Subcutaneous adipose tissue (tissue), 4 donors: ENCODE measurements around the gene UNC5A. TPM values are rescaled to one million over a fixed set of nuclear protein-coding genes. Genes with fewer than 3 reads are reported as not detected.

ENCODE experiments used
- total RNA-seq, 4 donors: library from RNA; depleted of rRNA; stranded (reverse); fragments of >200 nt; gene quantifications; one replicate each; pipeline ENCODE4 v1.1.0, GENCODE V29; 2016
- TF ChIP-seq, protein P1 (sequence below): fragments of 450-650 bp; IDR thresholded peaks from one replicate; pipeline ENCODE4 v1.5.1; 2016; ENCODE audit warnings: low read depth, mild to moderate bottlenecking, control low read depth, antibody characterized with exemption, moderate library complexity

The UNC5A gene
- total RNA-seq, 4 donors from 2014 or later, result 0.17 to 0.19 TPM; not detected in 2

DNA sequence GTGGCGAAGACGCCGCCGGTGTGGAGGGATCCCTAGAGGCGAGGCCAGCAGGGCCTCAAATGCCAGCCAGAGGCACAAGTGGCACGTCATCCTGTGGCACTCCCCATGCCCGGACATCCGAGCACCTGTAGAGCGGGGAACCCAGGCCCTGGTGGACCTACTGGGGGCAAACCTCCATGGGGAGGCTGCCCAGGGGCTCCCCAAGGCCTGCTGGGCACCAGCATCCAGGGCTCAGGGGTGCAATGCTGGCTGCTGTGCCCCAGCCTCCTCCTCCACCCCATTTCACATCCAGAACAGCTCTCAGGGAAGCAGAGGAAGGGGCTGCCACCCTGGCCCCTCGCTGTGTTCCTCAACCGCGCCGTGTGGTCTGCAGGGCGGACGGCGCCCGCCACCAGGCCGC, 45.2 kb downstream of the UNC5A start:
- TF ChIP-seq, protein P1, sequence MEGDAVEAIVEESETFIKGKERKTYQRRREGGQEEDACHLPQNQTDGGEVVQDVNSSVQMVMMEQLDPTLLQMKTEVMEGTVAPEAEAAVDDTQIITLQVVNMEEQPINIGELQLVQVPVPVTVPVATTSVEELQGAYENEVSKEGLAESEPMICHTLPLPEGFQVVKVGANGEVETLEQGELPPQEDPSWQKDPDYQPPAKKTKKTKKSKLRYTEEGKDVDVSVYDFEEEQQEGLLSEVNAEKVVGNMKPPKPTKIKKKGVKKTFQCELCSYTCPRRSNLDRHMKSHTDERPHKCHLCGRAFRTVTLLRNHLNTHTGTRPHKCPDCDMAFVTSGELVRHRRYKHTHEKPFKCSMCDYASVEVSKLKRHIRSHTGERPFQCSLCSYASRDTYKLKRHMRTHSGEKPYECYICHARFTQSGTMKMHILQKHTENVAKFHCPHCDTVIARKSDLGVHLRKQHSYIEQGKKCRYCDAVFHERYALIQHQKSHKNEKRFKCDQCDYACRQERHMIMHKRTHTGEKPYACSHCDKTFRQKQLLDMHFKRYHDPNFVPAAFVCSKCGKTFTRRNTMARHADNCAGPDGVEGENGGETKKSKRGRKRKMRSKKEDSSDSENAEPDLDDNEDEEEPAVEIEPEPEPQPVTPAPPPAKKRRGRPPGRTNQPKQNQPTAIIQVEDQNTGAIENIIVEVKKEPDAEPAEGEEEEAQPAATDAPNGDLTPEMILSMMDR, result no peak

DNA sequence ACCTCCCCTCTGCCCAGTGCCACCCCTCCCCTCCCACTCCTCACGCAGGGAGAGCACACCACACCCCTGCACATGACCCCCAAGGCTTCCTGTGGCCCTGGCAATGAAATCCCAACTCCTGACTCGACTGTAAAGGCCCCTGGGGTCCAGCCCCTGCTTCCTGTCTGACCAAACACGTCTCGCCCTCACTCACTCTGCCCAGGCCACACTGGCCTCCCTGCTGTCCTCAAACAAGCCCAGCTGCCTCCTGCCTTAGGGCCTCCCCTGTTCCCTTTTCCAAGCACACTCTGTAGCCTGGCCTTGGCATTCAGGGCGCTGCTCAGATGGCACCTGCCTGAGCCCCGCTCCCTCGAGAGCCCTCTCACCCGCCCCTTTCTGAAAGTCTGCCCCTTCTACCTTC, 46.4 kb downstream of the UNC5A start:
- TF ChIP-seq, protein P1, result no peak

DNA sequence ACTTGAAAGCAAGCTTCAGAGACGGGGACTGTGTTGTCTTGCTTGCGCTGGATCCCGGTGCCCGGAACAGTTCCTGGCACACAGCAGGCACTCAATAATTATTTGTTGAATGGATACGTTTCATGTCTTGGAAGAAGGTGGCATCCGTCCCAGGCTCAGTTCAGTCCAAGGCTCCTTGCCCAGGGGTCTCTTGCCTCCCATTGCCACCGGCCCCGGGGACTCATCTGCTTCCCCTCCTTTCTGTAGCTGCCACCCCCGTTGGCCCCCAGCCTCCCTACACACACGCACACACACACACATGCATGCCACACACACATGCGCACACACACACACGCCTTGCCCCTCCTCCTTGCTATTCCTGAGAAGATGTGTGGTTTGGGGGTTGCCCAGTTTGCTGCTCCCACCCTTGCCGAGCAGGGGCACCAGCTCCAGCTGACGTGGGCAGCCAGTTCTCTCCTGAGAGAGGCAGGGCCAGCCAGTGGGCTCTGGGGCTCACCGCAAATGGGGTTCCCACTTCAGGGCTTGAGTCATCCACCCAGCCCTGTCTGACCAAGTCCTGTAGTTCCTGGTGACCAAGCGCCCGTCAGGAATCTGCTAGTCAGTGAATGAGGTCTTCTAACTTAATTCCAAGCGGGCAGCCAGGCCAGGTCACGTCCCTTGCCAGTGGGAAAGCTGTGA, 47.0 kb downstream of the UNC5A start:
- TF ChIP-seq, protein P1, result no peak

DNA sequence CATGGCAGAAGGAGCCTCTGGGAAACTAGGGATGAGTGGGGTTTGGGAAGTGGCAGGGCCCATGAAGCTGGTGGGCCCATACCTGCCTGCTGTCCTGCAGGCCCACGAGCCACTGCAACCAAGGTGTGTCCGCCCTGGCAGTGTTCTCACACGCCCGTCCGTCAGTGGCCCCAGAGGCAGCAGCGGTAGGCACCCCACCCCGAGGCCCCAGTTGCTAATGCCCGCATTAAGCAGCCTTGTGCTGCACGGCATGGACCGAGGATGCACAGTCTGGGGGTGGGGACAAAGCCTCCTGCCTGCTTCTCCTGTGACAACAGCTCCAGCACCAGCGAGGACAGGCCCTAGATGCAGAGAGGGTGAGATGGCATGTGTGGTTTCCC, 47.5 kb downstream of the UNC5A start:
- TF ChIP-seq, protein P1, result no peak

DNA sequence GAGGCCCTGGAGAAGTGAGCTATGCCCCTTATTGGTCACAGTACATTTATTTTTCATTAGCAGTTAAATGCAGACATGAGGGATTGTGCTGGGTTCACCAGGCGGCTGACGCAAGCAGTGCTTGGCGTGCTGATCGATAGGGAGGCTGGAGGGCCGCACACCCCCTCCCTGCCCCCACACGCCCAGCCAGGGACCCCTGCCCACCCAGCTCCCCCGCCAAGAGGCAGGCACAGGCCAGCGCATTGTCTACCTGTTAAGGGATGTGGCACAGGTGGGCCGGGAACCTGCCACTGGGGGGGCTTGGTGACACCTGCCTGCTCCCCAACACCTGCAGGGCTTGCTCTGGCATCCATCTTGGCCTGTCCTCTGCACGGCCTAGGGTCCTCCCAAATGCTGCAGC, 49.6 kb downstream of the UNC5A start:
- TF ChIP-seq, protein P1, result no peak

DNA sequence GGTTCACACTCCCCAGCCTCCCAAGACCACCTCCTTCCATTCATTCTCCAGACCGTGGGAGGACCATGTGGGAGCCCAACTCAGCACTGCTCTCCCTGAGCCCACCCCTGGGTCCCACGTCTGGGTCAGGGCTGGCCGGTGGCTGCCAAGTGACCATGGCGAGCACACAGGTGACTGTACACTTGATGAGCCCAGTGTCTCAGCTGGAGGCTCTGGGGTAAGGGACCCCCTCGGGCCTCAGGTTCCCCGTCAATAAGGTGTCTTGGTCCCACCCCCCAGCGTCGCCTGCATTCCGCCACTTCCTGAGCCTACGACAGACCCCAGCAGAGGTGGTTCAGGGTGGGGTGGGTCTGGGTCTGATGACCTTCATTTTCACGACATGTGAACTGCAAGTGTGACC, 50.0 kb downstream of the UNC5A start:
- TF ChIP-seq, protein P1, result no peak

DNA sequence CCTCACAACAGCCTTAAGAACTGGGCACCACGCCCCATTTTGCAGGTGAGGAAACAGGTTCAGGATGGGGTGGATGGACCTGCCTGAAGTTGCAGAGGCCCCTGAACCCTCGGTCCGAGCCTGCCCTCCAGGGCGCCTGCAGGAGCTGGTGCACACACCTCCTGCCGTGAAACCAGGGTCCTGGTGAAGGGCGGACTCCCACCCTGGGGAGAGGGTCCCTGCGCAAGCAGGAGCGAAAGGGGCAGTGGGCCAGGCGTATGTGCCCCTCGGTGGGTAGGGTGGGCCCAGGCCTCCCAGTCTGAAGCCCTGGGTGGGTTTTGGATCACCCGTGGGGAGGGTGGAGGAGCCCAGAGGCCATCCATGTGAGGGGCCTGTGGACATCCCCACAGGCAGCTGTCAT, 50.9 kb downstream of the UNC5A start:
- TF ChIP-seq, protein P1, result no peak
